ENCODE data around the gene AHDC1. TPM values are rescaled to one million over a fixed set of nuclear protein-coding genes. Genes with fewer than 3 reads are reported as not detected.

AHDC1 gene
- total RNA-seq, 2 donors from 2014 or later: 54.5 to 58.3 TPM

- intact Hi-C loops (cut with DNase I): no loop called here
- no peak for DNase-seq (ENCODE audit: low spot score)
These were observed 114.4 kb downstream of the AHDC1 start for GRCh38 chr1:27489501-27489972.

- intact Hi-C loops (cut with DNase I): no loop called here
- DNase-seq (ENCODE audit: low spot score): no peak
These were observed 115.7 kb downstream of the AHDC1 start for GRCh38 chr1:27487966-27488884.

- no peak for DNase-seq (ENCODE audit: low spot score)
- intact Hi-C loops (cut with DNase I): no loop called here
These were observed 118.6 kb downstream of the AHDC1 start for GRCh38 chr1:27485363-27485762.

Other genes starting within 250 kb of the AHDC1 start
- 10 to 100 TPM; 72.8 to 94.3 TPM for gene MAP3K6, start 237.2 kb downstream of the AHDC1 start, total RNA-seq
- 10 to 100 TPM; 10.4 to 11.6 TPM for gene FCN3, start 229.3 kb downstream of the AHDC1 start, total RNA-seq
- not detected for gene CD164L2, start 220.8 kb downstream of the AHDC1 start, total RNA-seq
- gene GPR3, start 211.5 kb downstream of the AHDC1 start, total RNA-seq: 1 to 10 TPM in 1 of 2 donors, under 1 TPM in 1; 0.37 to 1.2 TPM
- 100 to 1,000 TPM; 154 to 155 TPM for gene WASF2, start 114.0 kb downstream of the AHDC1 start, total RNA-seq
- gene FGR, start 31.0 kb upstream of the AHDC1 start, total RNA-seq: 10 to 100 TPM; 21.9 to 22.5 TPM
- 100 to 1,000 TPM in 1 of 2 donors, 10 to 100 TPM in 1; 55.2 to 104 TPM for gene IFI6, start 68.0 kb upstream of the AHDC1 start, total RNA-seq
- 10 to 100 TPM; 16.5 to 21.0 TPM for gene FAM76A, start 121.8 kb upstream of the AHDC1 start, total RNA-seq
- gene STX12, start 169.1 kb upstream of the AHDC1 start, total RNA-seq: 10 to 100 TPM; 59.2 to 62.9 TPM
- 10 to 100 TPM; 27.9 to 29.6 TPM for gene PPP1R8, start 226.6 kb upstream of the AHDC1 start, total RNA-seq

Data from posterior vena cava (tissue), 2 donors.